A549 treated with CpdA at 1 μM for 4 hours (cell line): ENCODE results near the gene TLL2. TPM values are rescaled to one million over a fixed set of nuclear protein-coding genes. Genes with fewer than 3 reads are reported as not detected.

Source experiments
- total RNA-seq: library from RNA; stranded (reverse); fragments of 200-300 nt; extraction: Qiagen RNA extraction; gene quantifications from 5 replicates; pipeline ENCODE4 v1.2.3, GENCODE V29; 2022; ENCODE audit warnings: low read depth

Gene TLL2
- 0.07 to 0.19 TPM (median 0.12 TPM) in 5 replicates for total RNA-seq

DNA sequence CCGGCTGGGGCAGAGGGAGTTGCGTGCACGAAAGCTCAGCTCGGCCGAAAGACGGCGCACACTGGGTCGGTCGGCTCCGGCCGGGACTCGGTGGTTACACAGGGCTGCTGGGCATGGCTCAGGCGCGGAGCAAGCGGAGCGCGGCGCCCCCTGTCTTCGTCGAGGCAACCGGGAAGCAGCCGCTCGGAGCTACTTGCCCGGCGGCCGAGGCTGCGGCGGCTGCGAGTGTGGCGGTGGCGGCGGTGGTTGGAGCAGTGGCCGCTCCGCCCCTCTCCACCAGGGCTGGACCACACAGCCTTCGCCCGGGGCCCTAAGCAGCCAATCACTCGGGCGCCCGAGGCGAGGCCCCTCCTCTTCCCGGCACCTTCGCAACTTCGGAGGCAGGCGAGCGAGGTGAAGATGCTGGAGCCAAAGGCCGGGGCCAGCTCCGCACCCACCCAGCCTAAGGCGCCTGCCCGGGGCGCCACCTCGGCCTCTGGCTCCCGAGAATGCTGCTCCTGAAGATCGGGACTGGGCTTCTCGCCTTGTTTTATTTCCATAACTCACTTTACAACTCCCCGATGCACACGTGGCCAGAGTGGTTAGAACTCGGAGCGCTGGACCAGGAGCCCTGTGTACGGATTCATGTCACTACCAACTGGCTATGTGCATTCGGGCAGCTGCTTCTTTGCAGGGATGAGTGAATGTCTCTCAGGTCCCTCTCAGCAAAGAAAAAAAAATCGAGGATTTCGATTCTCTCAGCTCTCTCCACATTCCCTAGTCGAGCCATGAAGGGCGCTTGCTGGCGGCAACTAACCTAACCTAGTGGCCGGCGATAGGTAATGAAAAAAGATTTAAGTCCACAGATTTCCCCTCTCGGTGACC lies at the start of gene TLL2:
Gene TLL2, minus strand, starts transcription at position 229 of the 864 bp plus-strand sequence. CDS start 241 bp downstream, outside the sequence.

DNA sequence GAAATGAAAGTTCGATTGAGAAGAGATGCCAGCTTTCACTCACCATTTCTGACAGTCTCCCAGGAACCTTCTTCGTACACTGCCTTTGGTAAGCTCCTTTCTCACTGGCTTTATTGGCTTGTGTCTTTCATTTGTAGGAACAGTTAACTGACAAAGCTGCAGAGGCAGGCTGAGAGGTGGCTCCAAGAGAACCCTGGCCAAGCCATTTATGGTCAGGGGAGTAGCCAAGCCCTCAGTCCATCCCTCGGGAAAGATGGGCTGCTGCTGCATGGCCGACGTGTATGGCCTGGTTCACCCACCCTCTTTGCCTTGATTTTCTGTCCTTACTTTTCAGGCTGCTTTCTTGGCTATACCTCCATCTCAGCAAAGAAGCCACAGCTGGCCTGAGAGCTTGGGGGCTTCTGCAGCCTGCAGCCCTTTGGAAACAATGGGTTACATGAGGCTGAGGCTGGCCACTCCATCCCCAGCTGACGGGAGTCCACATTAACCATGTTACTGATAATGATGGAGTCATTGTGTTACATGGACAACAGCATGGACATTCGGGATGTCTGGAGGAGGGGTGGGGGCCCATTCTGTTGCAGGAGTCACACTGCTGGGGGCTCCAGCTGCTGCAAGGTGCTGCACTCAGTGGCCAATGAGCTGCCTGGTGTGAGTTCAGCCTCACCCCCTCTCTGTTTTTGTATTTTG lies 154.7 kb downstream of the TLL2 start, which contains the start of gene OPALIN:
Gene OPALIN, minus strand, starts transcription at position 152 of the 690 bp plus-strand sequence. Its CDS starts 106 bp downstream, at position 46.

Other genes starting within 250 kb of the TLL2 start
- not detected in 5 replicates for gene BLNK, start 242.4 kb downstream of the TLL2 start, total RNA-seq
- not detected in 5 replicates for gene DNTT, start 209.5 kb downstream of the TLL2 start, total RNA-seq
- not detected in 5 replicates for gene OPALIN, start 154.9 kb downstream of the TLL2 start, total RNA-seq
- gene TM9SF3, start 73.1 kb upstream of the TLL2 start, total RNA-seq, result 72.8 to 87.6 TPM (median 79.1 TPM) in 5 replicates
- gene PIK3AP1, start 206.6 kb upstream of the TLL2 start, total RNA-seq, result 0.36 to 0.92 TPM (median 0.66 TPM) in 5 replicates